A673 (cell line): ENCODE measurements around the gene ALDH9A1. TPM values are rescaled to one million over a fixed set of nuclear protein-coding genes. Genes with fewer than 3 reads are reported as not detected.
"Not testable (repeated sequence)": the region's sequence is repeated elsewhere in the genome, so short reads cannot be mapped to it uniquely, and the experiment has no call there.

Experiments used
- Bru-seq: library from RNA; stranded (reverse); fragments of 400-500 nt; gene quantifications from one replicate; lab custom pipeline; 2021; lab: Mats Ljungman, UMichigan
- BruChase-seq, 2 experiments: library from RNA; stranded (reverse); fragments of 400-500 nt; gene quantifications; one replicate each; lab custom pipeline; 2021; lab: Mats Ljungman, UMichigan
- BruUV-seq: library from RNA; stranded (reverse); fragments of 400-500 nt; replicated peaks from 2 replicates; lab custom pipeline; 2021; lab: Mats Ljungman, UMichigan
- CTCF ChIA-PET: fragments of 300-600 bp; sonication (Branson Sonifier 250); formaldehyde crosslinking; loops from one replicate; lab custom pipeline; 2022; ENCODE audit warnings: antibody characterized with exemption; lab: Charles Lee
- POLR2A ChIA-PET: fragments of 300-600 bp; sonication (Branson Sonifier 250); formaldehyde crosslinking; loops from one replicate; lab custom pipeline; 2022; ENCODE audit warnings: antibody characterized with exemption; ENCODE audit not compliant: low non-redundant PET; lab: Charles Lee
- DNase-seq: peaks from one replicate; pipeline ENCODE4 v3.0.0-alpha.2; 2015; ENCODE audit warnings: low spot score
- H3K27ac ChIP-seq: fragments of 200-600 bp; sonication (generic); 2 replicates; pipeline ENCODE4 v1.5.1; 2016; ENCODE audit warnings: mixed run types, low read depth, mild to moderate bottlenecking, mixed read lengths, antibody characterized with exemption, low read length; ENCODE audit not compliant: poor library complexity, severe bottlenecking
- H3K27me3 ChIP-seq: fragments of 200-600 bp; sonication (generic); replicated peaks from 2 replicates; pipeline ENCODE4 v1.6.1; 2017; ENCODE audit warnings: mixed run types, low read depth, mild to moderate bottlenecking, mixed read lengths, antibody characterized with exemption, low read length; ENCODE audit not compliant: insufficient read depth, poor library complexity
- H3K36me3 ChIP-seq: fragments of 200-600 bp; sonication (generic); 2 replicates; pipeline ENCODE4 v1.6.1; 2016; ENCODE audit warnings: mixed run types, mild to moderate bottlenecking, mixed read lengths, antibody characterized with exemption, low read length; ENCODE audit not compliant: insufficient read depth, poor library complexity, severe bottlenecking
- H3K4me1 ChIP-seq: fragments of 200-600 bp; sonication (generic); 2 replicates; pipeline ENCODE4 v1.6.1; 2017; ENCODE audit warnings: mixed run types, mild to moderate bottlenecking, mixed read lengths, antibody characterized with exemption, low read length; ENCODE audit not compliant: insufficient read depth, poor library complexity, severe bottlenecking
- H3K4me3 ChIP-seq: fragments of 200-600 bp; sonication (generic); 2 replicates; pipeline ENCODE4 v1.5.1; 2016; ENCODE audit warnings: low read depth, mixed run types, mild to moderate bottlenecking, mixed read lengths, low read length; ENCODE audit not compliant: poor library complexity, severe bottlenecking
- H3K9me3 ChIP-seq: fragments of 200-600 bp; sonication (generic); 2 replicates; pipeline ENCODE4 v1.6.1; 2016; ENCODE audit warnings: mixed run types, low read depth, mild to moderate bottlenecking, mixed read lengths, antibody characterized with exemption, low read length; ENCODE audit not compliant: poor library complexity, severe bottlenecking
- EZH2 ChIP-seq: fragments of 200-600 bp; sonication (generic); IDR thresholded peaks from 2 replicates; pipeline ENCODE4 v1.6.1; 2017; ENCODE audit warnings: borderline replicate concordance, low read depth, mild to moderate bottlenecking, mixed read lengths, antibody characterized with exemption, low read length; ENCODE audit not compliant: poor library complexity, severe bottlenecking
- intact Hi-C: fragments of 100-400 bp; cut with micrococcal nuclease; formaldehyde crosslinking; loops from one replicate; pipeline ENCODE4 v1.10.0; 2022; ENCODE audit not compliant: unreplicated experiment
- long read RNA-seq: library from polyadenylated mRNA; stranded (forward); transcript quantifications from one replicate; pipeline ENCODE4 v2.0.0, GENCODE V29; 2022
- total RNA-seq: library from RNA; stranded (reverse); gene quantifications from 2 replicates; pipeline ENCODE4 v1.2.3, GENCODE V29; 2021
- TF ChIP-seq, protein P1 (sequence below): fragments of 300-800, 200-600 bp; sonication (generic); conservative IDR thresholded peaks from 2 replicates; pipeline ENCODE4 v1.5.1; 2017; ENCODE audit warnings: low read depth, mild to moderate bottlenecking, antibody characterized with exemption, low read length, moderate library complexity, mixed read lengths

The ALDH9A1 gene
- total RNA-seq (81.7 and 83.0 TPM in 2 replicates), Bru-seq, nascent RNA (percentile 90 among the genes with signal in this experiment), BruChase-seq, experiment 1, labeled RNA remaining after a 2-hour chase (percentile 81 among the genes with signal in this experiment), BruChase-seq, experiment 2, labeled RNA remaining after a 6-hour chase (percentile 88 among the genes with signal in this experiment)
- long read RNA-seq, transcript ALDH9A1-201 (11 exons, 2,696 nt), result major isoform, 208 of 222 reads
- long read RNA-seq, partial matches to known transcripts, result 7 of 222 reads
- long read RNA-seq, other reads (novel, unspliced or antisense), result 7 of 222 reads

DNA sequence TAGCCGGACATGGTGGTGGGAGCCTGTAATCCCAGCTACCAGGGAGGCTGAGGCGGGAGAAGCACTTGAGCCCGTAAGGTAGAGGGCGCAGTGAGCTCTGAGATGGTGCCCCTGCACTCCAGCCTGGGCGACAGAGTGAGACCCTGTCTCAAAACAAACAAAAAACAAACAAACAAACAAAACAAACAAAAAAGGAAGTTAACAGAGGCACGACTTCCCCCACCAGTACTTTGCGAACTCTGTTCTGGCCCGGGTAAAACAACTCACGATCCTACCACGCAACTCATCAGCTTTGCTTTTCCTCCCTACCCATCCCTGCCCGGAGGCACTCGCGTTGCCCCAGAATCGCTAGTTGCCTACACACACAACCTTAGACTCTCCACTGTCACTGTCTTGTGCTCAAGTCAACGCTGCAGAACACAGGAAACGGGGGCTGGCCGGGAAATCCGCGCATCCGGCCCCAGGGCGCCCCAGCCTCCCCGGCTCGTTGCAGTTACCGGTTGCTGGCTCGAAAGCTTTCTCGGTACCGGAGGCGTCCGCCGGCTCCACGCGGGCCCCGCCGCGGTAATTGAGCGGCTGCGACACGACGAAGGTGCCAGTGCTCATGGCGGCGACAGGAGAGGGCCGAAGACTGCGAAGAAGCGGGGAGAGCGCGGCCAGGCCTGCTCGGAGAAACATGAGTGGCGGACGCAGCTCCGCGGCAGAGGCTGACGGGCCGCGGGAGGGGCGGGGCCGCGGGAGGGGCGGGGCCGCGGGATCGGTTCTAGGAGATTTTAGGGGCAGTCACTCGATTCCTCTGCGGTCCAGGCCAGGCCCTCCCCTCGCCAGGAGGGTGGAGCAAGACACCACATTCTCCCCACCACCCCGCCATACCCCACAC is at the start of gene ALDH9A1:
ALDH9A1 (minus strand) TSS at position 682 of the 880 bp plus-strand sequence; CDS start at position 678, 4 bp downstream.
- TF ChIP-seq, protein P1, sequence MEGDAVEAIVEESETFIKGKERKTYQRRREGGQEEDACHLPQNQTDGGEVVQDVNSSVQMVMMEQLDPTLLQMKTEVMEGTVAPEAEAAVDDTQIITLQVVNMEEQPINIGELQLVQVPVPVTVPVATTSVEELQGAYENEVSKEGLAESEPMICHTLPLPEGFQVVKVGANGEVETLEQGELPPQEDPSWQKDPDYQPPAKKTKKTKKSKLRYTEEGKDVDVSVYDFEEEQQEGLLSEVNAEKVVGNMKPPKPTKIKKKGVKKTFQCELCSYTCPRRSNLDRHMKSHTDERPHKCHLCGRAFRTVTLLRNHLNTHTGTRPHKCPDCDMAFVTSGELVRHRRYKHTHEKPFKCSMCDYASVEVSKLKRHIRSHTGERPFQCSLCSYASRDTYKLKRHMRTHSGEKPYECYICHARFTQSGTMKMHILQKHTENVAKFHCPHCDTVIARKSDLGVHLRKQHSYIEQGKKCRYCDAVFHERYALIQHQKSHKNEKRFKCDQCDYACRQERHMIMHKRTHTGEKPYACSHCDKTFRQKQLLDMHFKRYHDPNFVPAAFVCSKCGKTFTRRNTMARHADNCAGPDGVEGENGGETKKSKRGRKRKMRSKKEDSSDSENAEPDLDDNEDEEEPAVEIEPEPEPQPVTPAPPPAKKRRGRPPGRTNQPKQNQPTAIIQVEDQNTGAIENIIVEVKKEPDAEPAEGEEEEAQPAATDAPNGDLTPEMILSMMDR, result peak; percentile 48
- TF ChIP-seq EZH2, result no peak
- ChIA-PET POLR2A (interaction anchor here (0.5 to 0.7 kb wide), 3 partner anchors 58 to 147 kb away, joined by 3 to 5 read pairs (median 5); no protein-coding TSS in a partner anchor), CTCF (interaction anchor here (0.7 to 0.8 kb wide), 3 partner anchors 11 to 105 kb away, joined by 3 to 6 read pairs (median 5); no protein-coding TSS in a partner anchor)
- Histone ChIP-seq H3K4me1 (peaks cover 26% of the 10 kb centered on the region), H3K9me3 (no peaks in the 10 kb centered on the region), H3K4me3 (peak within 1 kb of the TSS; percentile 81), H3K27ac (peak within 1 kb of the TSS; percentile 97), H3K27me3 (no peaks in the 10 kb centered on the region), H3K36me3 (peaks cover 6% of the 10 kb centered on the region)
- no TSS peak for BruUV-seq
- DNase-seq, result peak; percentile 94
- intact Hi-C loops, result loop anchor here (2.0 to 5.0 kb wide), 3 partner anchors 65 to 129 kb away; partner anchors contain the start of gene UCK2

DNA sequence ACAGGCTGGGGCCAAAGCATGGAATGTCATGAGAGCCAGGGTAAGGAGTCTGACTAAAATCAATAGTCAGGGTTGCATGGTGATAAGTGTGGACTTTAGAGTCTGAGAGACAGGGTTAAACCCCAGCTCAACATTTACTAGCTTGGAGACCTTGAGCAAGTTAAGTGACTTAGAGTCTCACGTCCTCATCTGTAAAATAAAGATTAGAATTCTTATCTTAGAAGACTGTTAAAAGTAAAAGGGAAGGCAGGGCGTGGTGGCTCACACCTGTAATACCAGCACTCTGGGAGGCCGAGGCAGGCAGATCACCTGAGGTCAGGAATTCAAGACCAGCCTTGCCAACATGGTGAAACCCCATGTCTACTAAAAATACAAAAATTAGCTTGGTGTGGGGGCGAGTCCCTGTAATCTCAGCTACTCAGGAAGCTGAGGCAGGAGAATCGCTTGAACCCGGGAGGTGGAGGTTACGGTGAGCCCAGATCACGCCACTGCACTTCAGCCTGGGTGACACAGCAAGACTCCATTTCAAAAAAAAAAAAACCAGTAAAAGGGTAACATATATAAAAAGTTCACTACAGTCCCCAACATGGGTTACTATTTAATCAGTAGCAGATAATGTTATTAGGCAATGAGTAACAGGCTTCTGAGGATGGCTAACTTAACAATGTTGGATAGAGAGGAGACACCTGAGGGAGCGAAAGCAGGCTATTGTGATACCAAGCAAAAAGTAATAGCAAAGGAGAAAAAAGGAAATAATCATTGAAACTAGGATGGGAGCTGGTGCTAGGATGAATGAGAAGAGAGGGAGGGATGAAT is 49.5 kb upstream of the ALDH9A1 start:
- intact Hi-C loops, result no loop called here
- DNase-seq, result no peak
- H3K27me3 ChIP-seq, result no peaks in the 10 kb centered on the region
- no peak overlapping the region for H3K4me3 ChIP-seq
- POLR2A ChIA-PET, result no interaction called here
- CTCF ChIA-PET, result no interaction called here
- no peaks in the 10 kb centered on the region for H3K9me3 ChIP-seq
- peaks cover 7% of the 10 kb centered on the region for H3K36me3 ChIP-seq
- H3K4me1 ChIP-seq, result no peaks in the 10 kb centered on the region
- H3K27ac ChIP-seq, result no peak overlapping the region
- TF ChIP-seq, protein P1, result no peak
- no peak for TF ChIP-seq EZH2
- no TSS peak for BruUV-seq

DNA sequence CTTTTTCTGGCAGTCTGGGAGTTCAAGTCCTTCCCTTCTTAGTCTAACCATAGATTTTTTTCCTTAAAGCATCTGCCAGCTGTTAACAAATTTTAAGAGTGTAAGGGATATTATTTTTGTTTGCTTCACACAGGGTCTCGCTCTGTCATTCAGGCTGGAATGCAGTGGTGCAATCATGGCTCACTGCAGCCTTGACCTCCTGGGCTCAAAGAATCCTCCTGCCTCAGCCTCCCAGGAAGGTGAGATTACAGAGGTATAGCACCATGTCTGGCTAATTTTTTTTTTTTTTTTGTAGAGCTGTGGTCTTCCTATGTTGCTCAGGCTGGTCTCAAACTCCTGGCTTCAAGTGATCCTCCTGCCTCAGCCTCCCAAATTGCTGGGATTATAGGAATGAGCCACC is 46.6 kb upstream of the ALDH9A1 start:
- H3K36me3 ChIP-seq, result peaks cover 32% of the 10 kb centered on the region
- POLR2A ChIA-PET, result not testable (repeated sequence)

More for the DNA sequence above, 46.6 kb upstream of the ALDH9A1 start:
- intact Hi-C loops, H3K27ac ChIP-seq, CTCF ChIA-PET, DNase-seq, H3K4me3 ChIP-seq, H3K27me3 ChIP-seq, BruUV-seq, H3K4me1 ChIP-seq, H3K9me3 ChIP-seq: not testable (repeated sequence)
